Kidney glomerular epithelial cell (primary cell): ENCODE measurements around the gene TRMU.

Source experiments
- DNase-seq: peaks from one replicate; lab custom pipeline; 2025; lab: John Stamatoyannopoulos, UW

TRMU gene

GRCh38 chr22:46356496-46357480, 21.3 kb downstream of the TRMU start:
- no peak for DNase-seq

- DNase-seq, result no peak
These were observed 22.4 kb downstream of the TRMU start for GRCh38 chr22:46357711-46358520.

GRCh38 chr22:46358766-46359165, 23.3 kb downstream of the TRMU start:
- DNase-seq, result no peak

- DNase-seq, result no peak
These were observed 23.8 kb downstream of the TRMU start for GRCh38 chr22:46359362-46359761.

GRCh38 chr22:46360097-46360496, 24.6 kb downstream of the TRMU start:
- no peak for DNase-seq

- DNase-seq, result no peak
These were observed 25.4 kb downstream of the TRMU start for GRCh38 chr22:46360891-46361290.

GRCh38 chr22:46361826-46362202, 26.3 kb downstream of the TRMU start:
- no peak for DNase-seq

- DNase-seq, result no peak
These were observed 26.9 kb downstream of the TRMU start for GRCh38 chr22:46362203-46362933.

- DNase-seq, result no peak
These were observed 27.5 kb downstream of the TRMU start for GRCh38 chr22:46362934-46363515.

GRCh38 chr22:46363611-46364321, 28.3 kb downstream of the TRMU start:
- DNase-seq, result no peak

GRCh38 chr22:46364341-46365165, 29.0 kb downstream of the TRMU start:
- DNase-seq, result no peak

- no peak for DNase-seq
These were observed 29.7 kb downstream of the TRMU start for GRCh38 chr22:46365166-46365624.

- DNase-seq, result no peak
These were observed 30.8 kb downstream of the TRMU start for GRCh38 chr22:46366327-46366731.

GRCh38 chr22:46366801-46367706, 31.5 kb downstream of the TRMU start:
- DNase-seq, result no peak

- peak; percentile 0 for DNase-seq
These were observed 32.2 kb downstream of the TRMU start for GRCh38 chr22:46367707-46368191.

- DNase-seq, result no peak
These were observed 32.9 kb downstream of the TRMU start for GRCh38 chr22:46368422-46368821.

- no peak for DNase-seq
These were observed 33.6 kb downstream of the TRMU start for GRCh38 chr22:46368871-46369715.
